ENCODE results near the gene FBXL22.

DNA sequence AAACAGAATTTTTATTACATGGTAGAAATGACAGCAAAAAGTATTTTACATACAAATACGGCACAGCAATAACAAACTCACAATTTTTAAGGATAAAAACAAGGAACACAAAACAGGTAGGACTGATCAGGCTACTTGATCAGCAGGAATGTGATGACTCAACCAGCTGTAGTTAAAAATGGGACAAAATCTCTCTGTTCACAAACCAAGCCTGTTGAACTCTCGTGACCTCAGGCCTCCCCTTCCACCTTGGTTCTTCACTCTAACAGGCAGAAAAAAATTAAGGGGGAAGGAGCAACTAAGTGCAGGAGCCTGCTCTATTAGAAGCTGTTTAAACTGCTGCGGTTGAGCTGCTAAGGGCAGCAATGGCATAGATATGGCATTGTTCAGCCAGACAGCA lies 18.7 kb downstream of the FBXL22 start:
- no peak for TF ChIP-seq EZH2 (IDR thresholded peaks at IDR 0.05; ENCODE audit: low read length, missing control alignments)
- TF ChIP-seq CTCF (conservative IDR thresholded peaks at IDR 0.05 in 1 of 2, IDR thresholded peaks at IDR 0.05 in 1 of 2; ENCODE audit: low read depth in 1 of 2, low read length in 2 of 2) = no peak
